Uterus (tissue), 4 donors: ENCODE data around the gene ATF7. TPM values are rescaled to one million over a fixed set of nuclear protein-coding genes. Genes with fewer than 3 reads are reported as not detected.

Experiments
- DNase-seq, 2 donors: peaks; one replicate each; pipeline ENCODE4 v3.0.0-alpha.2; 2019 to 2020
- H3K27ac ChIP-seq, 2 donors: fragments of 200-600 bp; sonication (generic); 1 replicate in 1 of 2; 2 replicates in 1 of 2; pipeline ENCODE4 v1.5.1; 2016 to 2018
- H3K27me3 ChIP-seq, 2 donors: fragments of 200-600 bp; sonication (generic); one replicate each; pipeline ENCODE4 v1.5.1; 2018 to 2019; ENCODE audit warnings: control low read depth in 1 of 2
- H3K36me3 ChIP-seq, 2 donors: fragments of 200-600 bp; sonication (generic); one replicate each; pipeline ENCODE4 v1.5.1; 2019; ENCODE audit warnings: control low read depth in 1 of 2
- H3K4me1 ChIP-seq, 2 donors: fragments of 200-600 bp; sonication (generic); one replicate each; pipeline ENCODE4 v1.5.1; 2018 to 2019; ENCODE audit warnings: control low read depth in 1 of 2
- H3K4me3 ChIP-seq, 2 donors: fragments of 200-600 bp; sonication (generic); 1 replicate in 1 of 2; 2 replicates in 1 of 2; pipeline ENCODE4 v1.5.1; 2018 to 2019; ENCODE audit warnings: mild to moderate bottlenecking in 1 of 2
- H3K9me3 ChIP-seq, 2 donors: fragments of 200-600 bp; sonication (generic); one replicate each; pipeline ENCODE4 v1.5.1; 2019; ENCODE audit warnings: control low read depth in 1 of 2
- POLR2A ChIP-seq, 2 donors: fragments of 450-650 bp; IDR thresholded peaks; one replicate each; pipeline ENCODE4 v1.6.1; 2016; ENCODE audit warnings: antibody characterized with exemption in 2 of 2, mild to moderate bottlenecking in 1 of 2, moderate library complexity in 1 of 2
- intact Hi-C: fragments of 100-400 bp; cut with DNase I; formaldehyde crosslinking; loops from one replicate; pipeline ENCODE4 v1.15.1; 2023; ENCODE audit warnings: low total_unique reads
- total RNA-seq, 4 donors: library from RNA; depleted of rRNA in 3 of 4; stranded (reverse); fragments of >200 nt in 3 of 4; gene quantifications; one replicate each; pipeline versions ENCODE4 v1.1.0 to v1.2.4, GENCODE V29; 2014 to 2023
- TF ChIP-seq, protein P1 (sequence below), 4 experiments: fragments of 200-600 bp in 2 of 4; fragments of 450-650 bp in 2 of 4; sonication (generic) in 2 of 4; IDR thresholded peaks; one replicate each; pipeline ENCODE4 v1.5.1; 2016 to 2019; ENCODE audit warnings: antibody characterized with exemption in 4 of 4, mild to moderate bottlenecking in 2 of 4, moderate library complexity in 1 of 4
- donor health status: DM: yes; HTN: yes; CAD: no.

Gene ATF7
- total RNA-seq, 4 donors from 2014 or later, result 10.6 to 47.6 (median 21.3) TPM

DNA sequence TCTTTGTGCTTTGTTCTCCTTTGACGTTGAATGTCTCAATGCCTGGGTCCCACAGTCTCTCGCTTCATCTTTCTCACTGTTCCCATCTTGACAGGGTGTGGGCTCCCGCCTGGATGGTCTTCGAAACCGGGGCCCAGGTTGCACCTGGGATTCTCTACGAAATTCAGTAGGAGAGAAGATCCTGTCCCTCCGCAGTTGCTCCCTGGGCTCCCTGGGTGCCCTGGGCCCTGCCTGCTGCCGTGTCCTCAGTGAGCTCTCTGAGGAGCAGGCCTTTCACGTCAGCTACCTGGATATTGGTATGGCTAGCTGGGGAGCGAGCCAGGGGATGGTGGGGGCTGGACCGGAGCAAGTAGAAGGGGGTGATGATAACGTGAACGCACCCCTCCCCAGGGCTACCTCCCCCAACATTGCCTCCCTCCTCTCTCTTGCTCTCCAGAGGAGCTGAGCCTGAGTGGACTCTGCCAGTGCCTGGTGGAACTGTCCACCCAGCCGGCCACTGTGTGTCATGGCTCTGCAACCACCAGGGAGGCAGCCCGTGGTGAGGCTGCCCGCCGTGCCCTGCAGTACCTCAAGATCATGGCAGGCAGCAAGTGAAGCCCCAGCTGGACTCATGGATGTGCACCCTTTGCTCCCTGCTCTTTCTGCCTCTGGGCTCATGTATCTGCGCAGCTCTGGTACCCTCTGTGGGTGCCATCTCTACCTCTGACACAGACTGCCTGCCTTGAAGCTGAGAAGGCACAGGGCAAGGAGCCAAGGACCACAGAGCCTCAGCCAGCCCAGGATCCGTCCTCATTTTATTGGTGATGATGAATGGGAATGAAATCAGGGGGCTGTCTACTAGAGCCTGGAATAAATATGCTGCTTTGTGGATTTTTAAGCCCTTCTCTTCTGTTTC is 120.4 kb downstream of the ATF7 start:
- Histone ChIP-seq H3K4me3 (no peak overlapping the region), H3K9me3 (no peaks in the 10 kb centered on the region), H3K4me1 (peaks cover 0 to 19% of the 10 kb centered on the region in 2 donors), H3K27ac (peak overlapping the region in 1 of 2 donors; percentile 28), H3K27me3 (no peaks in the 10 kb centered on the region), H3K36me3 (no peaks in the 10 kb centered on the region)
- TF ChIP-seq, protein P1, sequence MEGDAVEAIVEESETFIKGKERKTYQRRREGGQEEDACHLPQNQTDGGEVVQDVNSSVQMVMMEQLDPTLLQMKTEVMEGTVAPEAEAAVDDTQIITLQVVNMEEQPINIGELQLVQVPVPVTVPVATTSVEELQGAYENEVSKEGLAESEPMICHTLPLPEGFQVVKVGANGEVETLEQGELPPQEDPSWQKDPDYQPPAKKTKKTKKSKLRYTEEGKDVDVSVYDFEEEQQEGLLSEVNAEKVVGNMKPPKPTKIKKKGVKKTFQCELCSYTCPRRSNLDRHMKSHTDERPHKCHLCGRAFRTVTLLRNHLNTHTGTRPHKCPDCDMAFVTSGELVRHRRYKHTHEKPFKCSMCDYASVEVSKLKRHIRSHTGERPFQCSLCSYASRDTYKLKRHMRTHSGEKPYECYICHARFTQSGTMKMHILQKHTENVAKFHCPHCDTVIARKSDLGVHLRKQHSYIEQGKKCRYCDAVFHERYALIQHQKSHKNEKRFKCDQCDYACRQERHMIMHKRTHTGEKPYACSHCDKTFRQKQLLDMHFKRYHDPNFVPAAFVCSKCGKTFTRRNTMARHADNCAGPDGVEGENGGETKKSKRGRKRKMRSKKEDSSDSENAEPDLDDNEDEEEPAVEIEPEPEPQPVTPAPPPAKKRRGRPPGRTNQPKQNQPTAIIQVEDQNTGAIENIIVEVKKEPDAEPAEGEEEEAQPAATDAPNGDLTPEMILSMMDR (IDR thresholded peaks at IDR 0.05), result no peak
- TF ChIP-seq POLR2A (IDR thresholded peaks at IDR 0.05), result no peak
- intact Hi-C loops, result loop anchor here (2.0 to 10.0 kb wide), 2 partner anchors 51 to 153 kb away; partner anchors contain the start of gene PCBP2
- DNase-seq, result no peak

DNA sequence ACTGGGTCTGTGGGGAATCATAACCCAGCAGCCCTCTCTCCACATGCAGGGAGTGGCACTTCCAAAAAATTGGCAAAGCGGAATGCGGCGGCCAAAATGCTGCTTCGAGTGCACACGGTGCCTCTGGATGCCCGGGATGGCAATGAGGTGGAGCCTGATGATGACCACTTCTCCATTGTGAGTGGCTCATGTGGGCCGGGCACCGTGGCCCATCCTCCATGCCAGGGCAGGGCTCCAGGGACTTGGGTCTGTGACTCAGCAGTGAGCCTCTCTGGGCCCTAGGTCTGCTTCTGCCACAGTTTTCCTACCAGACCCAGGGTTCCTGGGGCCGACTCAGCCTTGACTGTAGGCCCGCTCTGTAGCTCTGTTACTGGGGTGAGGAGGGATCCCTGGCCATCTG is 121.1 kb downstream of the ATF7 start:
- intact Hi-C loops, result loop anchor here (10.0 kb wide), 1 partner anchor 50 kb away; the partner anchor contains the start of gene PCBP2
- TF ChIP-seq, protein P1 (IDR thresholded peaks at IDR 0.05), result no peak
- no peak for TF ChIP-seq POLR2A (IDR thresholded peaks at IDR 0.05)
- Histone ChIP-seq H3K36me3 (no peaks in the 10 kb centered on the region), H3K27me3 (no peaks in the 10 kb centered on the region), H3K27ac (peak overlapping the region in 1 of 2 donors; percentile 28), H3K4me1 (peaks cover 0 to 19% of the 10 kb centered on the region in 2 donors), H3K4me3 (no peak overlapping the region), H3K9me3 (no peaks in the 10 kb centered on the region)
- DNase-seq, result no peak

DNA sequence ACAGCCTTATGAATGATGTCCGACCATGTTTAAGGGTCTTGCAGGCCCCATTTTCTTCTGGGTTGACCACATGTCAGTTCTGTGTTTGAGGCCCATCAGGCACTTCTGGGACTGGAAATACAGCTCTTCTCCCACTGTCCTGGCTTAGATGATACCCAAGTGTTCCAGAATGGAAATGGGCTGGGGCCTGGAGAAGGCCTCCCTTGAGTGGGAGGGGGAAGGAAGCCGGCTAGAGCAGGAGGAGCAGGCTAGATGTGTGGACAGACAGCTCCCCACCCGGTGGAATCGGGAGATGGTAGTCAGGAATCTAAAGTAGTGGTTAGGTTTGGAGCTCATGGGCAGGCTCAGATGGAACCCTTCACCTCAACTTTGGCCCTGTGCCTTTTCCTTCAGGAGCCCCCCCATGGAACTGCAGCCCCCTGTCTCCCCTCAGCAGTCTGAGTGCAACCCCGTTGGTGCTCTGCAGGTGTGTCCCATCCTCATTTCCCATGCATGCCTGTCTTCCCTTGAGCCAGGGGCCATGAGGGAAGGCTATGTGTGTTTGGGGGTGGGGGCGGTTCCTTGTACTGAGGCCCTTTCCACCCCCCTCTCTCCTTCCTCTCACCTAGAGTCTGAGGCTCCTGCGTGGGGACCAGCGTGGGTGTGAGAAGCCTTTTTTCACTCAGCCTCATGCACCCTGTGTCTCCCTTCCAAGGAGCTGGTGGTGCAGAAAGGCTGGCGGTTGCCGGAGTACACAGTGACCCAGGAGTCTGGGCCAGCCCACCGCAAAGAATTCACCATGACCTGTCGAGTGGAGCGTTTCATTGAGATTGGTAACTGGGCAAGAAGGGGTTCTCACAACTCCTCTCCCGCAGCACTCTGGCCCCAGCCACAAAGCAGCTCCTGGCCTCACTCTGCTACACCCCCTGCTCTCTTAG is 121.9 kb downstream of the ATF7 start:
- no peak overlapping the region for H3K4me3 ChIP-seq
- peaks cover 0 to 19% of the 10 kb centered on the region in 2 donors for H3K4me1 ChIP-seq
- DNase-seq, result no peak
- H3K27me3 ChIP-seq, result no peaks in the 10 kb centered on the region
- intact Hi-C loops, result loop anchor here (10.0 kb wide), 1 partner anchor 49 kb away; the partner anchor contains the start of gene PCBP2
- H3K9me3 ChIP-seq, result no peaks in the 10 kb centered on the region
- H3K36me3 ChIP-seq, result no peaks in the 10 kb centered on the region
- peak overlapping the region; percentile 96 to 99 for H3K27ac ChIP-seq
- TF ChIP-seq POLR2A (IDR thresholded peaks at IDR 0.05), result no peak
- TF ChIP-seq, protein P1 (IDR thresholded peaks at IDR 0.05), result no peak

DNA sequence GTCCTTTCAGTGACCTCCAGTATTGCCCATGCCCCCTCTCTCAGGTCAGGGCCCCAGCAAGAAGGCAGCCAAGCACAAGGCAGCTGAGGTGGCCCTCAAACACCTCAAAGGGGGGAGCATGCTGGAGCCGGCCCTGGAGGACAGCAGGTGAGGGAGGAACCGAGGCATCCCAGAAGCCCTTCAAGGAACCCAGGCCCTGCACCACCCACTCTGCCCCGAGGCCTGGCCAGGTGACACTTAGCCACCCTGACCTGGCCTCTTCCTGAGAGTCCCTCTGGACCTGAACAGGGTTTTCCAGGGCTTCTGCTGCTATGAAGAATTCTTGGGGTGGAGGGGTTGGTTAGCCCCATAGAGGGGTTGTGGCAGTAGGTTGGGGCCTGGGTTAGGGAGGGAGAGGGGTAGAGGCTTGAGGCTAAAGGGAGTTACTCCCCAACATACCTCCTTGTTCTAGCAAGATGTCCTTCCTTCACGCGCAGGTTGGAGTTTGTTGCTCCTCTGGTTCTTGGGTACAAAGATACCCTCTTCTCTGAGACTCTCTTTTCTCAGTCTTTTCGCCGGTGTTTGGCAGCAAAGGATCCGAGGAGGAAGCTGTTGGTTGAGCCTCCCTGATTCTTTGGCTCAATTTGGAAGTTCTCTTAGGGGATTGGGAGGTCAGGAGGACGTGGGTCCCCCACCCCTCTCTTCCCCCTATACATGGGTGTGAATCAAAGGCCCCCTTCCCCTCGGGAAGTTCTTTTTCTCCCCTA is 123.0 kb downstream of the ATF7 start:
- TF ChIP-seq POLR2A (IDR thresholded peaks at IDR 0.05), result no peak
- TF ChIP-seq, protein P1 (IDR thresholded peaks at IDR 0.05), result no peak
- Histone ChIP-seq H3K4me3 (no peak overlapping the region), H3K36me3 (no peaks in the 10 kb centered on the region), H3K4me1 (peaks cover 0 to 19% of the 10 kb centered on the region in 2 donors), H3K27ac (peak overlapping the region; percentile 96 to 99), H3K27me3 (no peaks in the 10 kb centered on the region), H3K9me3 (no peaks in the 10 kb centered on the region)
- intact Hi-C loops, result loop anchor here (10.0 kb wide), 1 partner anchor 48 kb away; the partner anchor contains the start of gene PCBP2
- DNase-seq, result peak in 1 of 2 donors; percentile 18
